NCI-H82 treated with DMSO at 0.1 percent for 48 hours (cell line): ENCODE results near the gene DNMBP.
"Not testable (repeated sequence)": the region's sequence is repeated elsewhere in the genome, so short reads cannot be mapped to it uniquely, and the experiment has no call there.

ENCODE experiments used
- DNase-seq: peaks from one replicate; lab custom pipeline; 2025; ENCODE audit not compliant: unreplicated experiment; lab: John Stamatoyannopoulos, UW

The DNMBP gene

DNA sequence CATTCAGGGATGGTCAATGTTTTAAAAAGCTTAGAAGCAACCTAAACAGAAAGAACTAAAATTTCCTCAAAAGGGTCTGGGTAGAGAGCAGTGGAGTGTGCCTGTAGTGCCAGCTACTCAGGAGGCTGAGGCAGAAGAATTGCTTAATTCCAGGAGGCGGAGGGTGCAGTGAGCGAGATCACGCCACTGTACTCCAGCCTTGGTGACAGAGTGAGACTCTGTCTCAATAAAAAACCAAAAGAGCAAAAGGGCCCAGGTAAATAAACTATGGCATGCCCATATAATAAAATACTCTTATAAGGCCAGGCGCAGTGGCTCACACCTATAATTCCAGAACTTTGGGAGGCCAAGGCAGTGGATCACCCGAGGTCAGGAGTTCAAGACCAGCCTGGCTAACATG lies 93.0 kb downstream of the DNMBP start:
- no peak for DNase-seq

DNA sequence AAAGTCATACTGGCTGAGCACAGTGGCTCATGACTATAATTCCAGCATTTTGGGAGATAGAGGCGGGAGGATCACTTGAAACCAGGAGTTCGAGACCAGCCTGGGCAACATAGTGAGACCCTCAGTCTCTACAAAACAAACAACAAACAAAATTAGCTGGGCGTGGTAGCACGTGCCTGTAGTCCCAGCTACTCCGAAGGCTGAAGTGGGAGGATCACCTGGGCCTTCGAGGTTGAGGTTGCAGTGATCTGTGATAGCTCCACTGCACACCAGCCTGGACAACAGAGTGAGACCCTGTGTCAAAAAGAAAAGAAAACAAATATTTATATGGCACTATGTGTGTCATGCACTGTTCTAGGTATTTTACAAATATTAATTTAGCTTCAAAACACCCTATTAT lies 94.3 kb downstream of the DNMBP start:
- DNase-seq = no peak

DNA sequence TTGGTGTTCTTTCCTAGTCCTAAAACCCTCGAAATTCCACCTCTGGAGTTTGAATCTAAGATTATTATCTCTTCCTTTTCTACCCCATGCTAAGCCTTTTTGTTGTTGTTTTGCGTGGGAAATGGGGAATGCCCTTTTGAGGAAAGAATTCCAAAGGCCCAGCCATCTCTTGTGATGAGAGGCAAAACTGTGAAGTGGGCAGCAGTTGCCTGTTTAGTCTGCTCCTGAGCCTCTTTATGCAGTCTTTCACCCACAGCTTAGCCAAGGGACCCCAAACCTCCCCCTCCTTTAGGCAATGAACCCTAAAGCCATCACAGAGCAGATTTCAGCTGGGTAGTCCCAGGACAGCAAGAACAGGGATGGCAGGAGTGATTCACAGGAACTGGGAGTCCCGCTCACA lies 95.5 kb downstream of the DNMBP start:
- no peak for DNase-seq

DNA sequence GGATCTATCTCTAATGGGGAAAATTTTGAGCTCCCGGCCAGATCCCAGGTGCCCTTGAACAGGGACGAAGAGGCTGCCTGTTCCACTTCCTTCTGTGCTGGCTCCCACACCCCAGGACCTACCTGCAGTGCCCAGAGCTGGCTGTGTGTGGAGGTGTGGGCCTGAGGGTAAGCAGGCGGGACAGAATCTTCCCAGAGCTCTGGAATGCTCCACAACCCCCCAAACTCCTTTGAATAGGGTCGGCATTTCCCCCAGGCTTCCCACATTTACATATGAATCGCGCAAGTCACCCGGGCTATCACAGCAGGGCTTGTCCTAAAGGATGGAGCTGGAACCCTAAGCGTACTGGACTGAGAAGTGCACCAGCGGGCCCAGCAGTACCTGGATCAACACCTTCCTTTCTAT lies 95.9 kb downstream of the DNMBP start:
- peak; percentile 13 for DNase-seq

DNA sequence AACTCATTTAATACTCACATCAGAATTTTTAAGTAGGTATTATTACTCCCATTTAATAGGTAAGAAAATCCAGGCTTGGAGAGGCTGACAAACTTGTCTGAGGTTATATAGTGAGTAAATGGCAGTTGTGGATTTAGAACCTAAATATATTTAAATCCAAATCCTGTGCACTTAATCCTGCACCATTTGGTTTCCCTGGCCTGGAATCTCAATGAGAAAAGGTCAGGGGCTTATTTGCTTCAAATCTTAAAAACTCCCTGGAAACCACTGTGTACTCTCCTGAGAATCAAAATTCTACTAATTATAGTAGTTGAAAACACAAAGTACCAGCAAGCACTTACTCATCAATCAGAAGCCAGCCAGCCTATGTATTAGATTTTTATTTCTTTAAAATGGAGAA lies 97.7 kb downstream of the DNMBP start:
- peak; percentile 46 for DNase-seq

DNA sequence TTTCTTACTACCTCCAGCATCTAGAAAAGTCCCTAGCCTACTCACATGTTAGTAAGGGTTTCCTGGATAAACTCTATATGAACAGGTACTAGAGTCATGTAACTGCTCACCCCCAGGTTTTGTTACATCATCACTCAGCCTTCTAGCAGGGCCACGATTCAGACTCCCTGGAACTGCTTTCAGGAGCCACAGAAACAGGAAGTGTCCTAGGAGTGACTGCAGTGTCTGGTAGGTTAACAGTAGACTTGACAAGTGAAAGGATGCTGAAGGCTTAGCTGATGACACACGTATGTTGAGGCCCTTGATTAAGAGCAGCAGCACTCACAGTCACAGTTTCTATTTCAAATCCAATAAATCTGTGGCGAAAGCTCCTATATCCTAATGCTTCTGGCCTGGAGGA lies 101.2 kb downstream of the DNMBP start:
- no peak for DNase-seq

DNA sequence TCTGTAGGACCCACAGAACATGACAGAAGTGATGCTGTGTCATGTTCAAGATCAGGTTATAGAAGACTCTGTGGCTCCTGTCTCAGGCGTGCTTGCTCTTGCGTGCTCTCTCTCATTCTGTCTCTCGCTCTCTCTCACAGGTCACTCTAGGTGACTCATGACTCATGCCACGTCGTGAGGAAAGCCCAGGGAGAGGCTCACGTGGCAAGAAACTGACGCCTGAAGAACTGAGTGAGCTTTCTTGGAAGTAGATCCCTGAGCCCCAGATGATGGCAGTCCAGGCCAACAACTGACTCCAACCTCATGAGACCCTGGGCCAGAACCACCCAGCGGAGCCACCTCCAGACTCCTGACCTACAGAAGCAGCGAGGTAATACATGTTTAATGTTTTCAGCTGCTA lies 103.3 kb downstream of the DNMBP start:
- DNase-seq = no peak

DNA sequence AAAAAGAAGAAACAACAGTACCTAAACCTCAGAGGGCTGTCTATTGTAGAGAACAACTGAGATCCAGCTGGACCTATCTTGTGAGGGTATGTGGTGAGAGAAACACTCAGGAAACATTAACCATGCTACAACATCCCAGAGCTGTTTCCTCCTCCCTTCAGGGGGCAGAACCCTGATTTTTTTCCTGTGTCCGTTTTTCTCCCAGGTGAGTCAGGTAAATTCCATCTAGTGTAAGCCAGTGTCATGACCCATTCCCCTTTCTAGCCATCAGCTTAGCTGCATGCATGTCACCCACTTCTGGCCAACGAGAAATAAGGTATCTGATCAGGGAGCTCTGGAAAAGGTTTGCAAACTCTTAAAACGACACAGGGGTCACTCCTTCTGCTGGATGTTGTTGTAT lies 103.8 kb downstream of the DNMBP start:
- DNase-seq = no peak

DNA sequence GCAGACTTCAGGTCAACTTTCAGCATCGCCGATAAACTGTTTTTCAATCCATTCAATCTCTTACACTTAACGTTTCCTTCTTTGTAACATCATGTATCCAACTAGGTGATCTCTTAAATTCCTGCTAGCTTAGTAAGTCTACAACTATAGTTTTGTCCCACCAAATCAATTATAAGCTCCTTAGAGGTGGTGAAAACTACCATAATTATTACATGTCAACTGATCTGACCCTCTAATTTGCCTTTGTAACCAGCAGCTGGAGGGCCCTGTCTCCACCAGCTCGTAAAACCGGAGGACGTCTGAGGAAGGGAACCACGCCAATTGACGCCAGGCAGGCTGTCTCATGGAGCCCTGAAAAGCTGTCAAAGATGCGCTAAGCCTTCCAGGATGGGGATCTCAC lies 113.9 kb downstream of the DNMBP start:
- no peak for DNase-seq

DNA sequence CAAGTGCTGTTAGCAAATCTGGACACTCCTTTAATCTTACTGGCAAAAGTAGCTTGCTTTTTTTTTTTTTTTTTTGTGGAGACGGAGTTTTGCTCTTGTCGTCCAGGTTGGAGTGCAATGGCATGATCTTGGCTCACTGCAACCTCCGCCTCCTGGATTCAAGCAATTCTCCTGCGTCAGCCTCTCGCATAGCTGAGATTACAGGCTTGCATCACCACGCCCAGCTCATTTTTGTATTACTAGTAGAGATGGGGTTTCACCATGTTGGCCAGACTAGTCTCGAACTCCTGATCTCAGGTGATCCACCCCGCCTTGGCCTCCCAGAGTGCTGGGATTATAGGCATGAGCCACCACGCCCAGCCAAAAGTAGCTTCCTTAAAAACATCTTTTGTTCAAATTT lies 114.7 kb downstream of the DNMBP start:
- DNase-seq = not testable (repeated sequence)

DNA sequence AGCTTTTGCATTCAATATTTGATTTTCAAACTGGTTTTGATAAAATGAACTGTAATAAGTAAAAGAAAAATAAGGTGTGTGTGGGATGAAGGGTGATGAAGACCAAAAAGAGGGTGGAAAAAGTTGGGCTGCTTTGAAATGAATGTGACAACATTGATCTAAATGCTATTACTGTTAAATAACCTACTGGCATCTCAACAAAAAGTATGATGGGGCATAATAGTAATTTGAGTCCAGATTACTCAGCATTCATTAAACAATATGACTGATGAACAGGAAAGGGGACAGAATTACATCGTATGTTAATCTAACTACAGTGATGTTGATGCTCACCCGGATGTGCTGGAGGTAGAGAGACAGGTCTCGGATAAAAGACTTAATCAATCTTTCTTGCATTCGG lies 115.1 kb downstream of the DNMBP start:
- no peak for DNase-seq

DNA sequence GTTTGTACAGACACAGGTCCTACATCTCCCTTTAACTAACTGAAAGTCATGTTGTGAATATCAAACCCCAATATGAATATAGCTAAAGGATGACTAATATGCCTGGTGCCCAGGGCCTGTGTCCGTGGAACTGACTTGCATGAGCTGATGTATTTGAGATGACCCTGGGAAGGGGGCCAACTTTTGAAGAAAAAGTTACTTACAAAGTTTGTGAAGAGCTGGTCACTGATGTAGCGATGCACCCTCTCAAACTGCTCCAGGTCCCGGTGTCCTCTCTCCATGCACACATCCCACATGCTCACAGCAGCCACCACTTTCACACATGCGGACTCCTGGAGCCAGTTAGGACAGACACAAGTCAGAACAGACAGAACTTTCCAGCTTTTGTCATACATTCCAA lies 121.1 kb downstream of the DNMBP start:
- DNase-seq = no peak

DNA sequence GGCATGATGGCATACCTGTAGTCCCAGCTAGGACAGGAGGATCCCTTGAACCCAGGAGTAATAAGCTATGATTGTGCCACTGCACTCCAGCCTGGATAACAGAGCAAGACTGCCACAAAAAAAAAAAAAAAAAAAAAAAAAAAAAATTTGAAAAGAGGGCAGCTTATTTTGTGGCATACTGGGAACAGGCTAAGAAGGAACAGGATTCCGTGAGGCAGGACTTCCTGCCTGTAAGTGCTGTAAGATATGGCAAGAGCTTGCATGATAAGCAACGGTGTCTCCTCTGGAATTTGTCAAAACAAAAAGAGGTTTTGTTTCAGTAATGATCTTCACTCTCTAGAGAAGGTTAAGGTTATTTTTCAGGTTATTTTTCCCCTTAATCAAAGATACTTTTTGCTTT lies 126.2 kb downstream of the DNMBP start:
- DNase-seq = no peak

DNA sequence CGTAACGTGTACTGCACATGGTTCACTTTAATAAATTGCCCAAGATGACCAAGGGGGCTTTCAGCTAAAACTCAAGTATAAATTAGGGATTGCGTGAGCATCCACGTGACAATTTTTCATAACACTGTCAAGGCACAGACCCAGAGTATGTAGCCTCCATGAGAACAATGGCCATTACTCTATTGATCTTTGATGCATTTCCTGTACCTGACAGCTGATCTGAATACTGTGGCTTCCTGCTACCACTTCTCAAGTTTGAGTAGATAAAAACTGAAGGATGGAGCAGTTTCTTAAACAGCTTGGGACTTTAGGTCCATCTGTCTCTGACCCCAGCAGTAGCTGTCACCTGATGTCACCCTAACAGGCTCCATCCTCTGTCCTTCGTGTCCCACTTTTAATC lies 128.4 kb downstream of the DNMBP start:
- DNase-seq = no peak

DNA sequence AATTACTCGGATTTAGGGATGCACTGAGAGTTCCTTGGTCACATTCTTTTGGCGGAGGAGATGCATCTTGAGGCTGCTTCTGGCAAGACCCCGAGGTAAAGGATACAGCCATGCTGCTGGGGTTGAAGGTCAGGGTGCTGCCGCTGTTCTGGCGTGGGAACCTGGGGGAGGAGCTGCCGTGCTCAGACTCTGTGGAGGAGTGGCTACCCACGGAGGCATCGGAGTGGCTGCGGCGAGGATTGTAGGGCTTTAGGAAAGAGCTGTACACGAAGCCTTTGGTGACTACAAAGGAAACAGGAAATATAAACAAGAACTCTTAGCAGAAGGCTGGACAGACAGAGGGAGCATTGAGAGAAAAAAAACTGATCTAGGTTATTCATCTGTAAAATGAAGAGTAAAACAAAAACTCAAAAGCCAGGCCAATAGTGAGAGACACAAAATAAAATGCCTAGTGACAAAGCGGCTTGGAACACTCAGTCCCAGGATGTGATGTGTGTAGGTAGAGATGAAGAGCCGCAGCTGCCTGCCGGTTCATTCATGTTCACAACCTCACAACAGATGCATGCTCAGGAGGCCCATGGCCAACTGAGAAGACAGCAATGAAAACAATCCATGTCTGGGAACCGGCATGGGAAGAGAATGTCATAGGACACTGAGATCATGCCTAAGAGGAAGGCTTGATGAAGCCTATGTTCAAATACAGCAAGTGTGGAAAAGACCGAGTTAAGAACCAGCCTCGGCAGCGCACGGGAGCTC lies 129.5 kb downstream of the DNMBP start:
- DNase-seq = no peak

DNA sequence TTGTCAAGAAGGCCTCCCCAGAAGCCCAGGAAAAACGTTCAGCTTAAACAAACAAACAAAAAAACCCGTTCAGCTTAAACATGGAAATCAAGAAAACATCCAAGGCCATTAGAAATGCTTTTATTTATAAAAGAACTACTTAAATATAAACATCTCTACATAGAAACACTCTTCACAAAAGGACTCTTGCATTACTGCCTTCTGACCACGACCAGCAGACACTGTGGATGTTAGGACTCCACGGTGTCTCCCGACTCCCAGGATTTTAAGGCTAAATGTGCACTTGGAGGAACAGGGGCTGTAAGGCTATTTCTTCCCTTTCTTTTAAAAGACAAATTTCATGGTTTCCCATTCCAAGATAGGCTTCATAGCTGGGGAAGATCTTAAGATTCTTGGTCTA lies 134.3 kb downstream of the DNMBP start:
- no peak for DNase-seq

DNA sequence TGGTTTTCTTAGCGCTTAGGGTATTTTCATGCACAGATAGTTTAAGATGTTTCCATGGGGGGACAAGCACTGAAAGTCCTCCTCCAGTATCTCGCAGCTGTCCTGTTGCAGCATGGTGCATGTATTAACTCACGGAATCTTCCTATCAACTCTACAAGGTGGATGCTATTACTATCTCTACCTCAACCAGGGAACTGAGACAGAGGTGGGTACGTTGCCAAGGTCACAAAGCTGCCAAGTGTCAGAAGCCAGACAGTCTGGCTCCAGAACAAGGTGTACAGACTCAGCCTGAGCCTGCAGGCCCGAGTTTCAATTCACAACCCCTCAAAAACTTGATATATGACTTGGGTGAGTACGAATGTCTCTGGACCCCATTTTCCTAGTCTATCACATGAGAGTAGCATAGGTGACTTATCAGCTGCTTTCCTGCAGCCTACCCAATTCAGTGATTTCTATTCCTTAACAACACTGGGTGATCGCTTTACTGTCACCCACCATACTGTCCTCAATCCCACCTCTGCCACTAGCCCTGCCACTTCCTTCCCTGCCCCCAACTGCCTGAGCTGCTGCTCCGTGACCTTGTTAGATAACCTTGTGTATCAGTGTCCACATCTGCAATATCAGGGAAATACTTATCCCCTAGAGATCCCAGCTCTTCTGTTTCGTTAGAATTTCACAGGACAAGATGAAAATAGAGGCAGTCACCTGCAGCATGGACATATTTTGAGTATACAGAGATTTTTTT lies 135.2 kb downstream of the DNMBP start:
- no peak for DNase-seq

DNA sequence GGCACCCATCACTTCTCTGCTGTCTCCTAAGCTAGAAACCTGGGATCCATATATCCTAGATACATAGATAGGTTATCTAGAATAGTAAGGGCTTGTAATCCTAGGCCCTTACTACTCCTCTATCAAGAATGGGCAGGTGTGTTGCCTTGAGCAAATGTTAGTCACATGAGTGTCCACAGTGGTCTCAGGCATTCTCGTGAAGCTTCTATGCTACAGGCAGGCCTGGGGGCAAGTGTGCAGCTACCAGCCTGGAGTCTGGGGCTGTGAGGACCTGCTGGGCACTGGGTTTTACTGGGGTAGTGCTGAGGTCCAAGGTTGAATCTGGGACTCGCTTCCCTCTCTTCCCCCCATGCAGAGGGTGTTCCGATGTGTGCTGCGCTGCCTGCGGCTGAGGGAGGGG lies 135.9 kb downstream of the DNMBP start:
- no peak for DNase-seq

DNA sequence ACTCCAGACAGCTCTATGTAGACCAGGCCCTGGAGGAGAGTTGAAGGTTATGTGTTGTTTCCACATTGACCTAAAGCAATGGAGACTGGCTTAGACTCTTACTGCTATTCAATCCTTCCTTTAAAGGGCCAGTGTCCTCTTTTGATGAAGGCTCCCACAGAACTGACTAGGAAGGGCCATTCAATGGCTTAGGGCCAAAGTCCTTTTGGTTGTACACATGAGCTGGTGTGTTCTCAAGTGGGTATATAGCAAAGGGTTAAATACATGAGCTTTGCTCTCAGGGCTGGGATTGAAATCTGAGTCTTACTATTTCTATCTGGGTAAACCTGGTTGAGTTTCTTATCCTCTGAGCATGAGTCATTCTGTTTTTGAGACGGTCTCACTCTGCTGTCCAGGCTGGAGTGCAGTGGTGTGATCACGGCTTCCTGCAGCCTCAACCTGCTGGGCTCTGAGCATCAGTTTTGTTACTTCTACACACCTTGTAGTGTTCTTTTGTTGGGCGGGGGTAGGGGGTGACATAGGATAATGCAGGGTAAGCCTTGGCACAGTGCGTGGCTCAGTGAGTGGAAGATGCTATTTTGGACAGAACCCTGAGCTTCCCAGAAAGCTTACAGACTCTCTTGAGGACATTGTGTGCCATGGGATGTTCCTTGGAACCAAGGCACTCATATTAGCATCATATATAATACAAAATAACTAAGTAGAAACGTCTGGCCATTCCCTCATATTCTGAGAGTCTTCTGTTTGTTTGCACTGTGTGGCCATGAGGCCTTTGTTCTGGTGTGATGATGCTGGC lies 137.2 kb downstream of the DNMBP start:
- no peak for DNase-seq

DNA sequence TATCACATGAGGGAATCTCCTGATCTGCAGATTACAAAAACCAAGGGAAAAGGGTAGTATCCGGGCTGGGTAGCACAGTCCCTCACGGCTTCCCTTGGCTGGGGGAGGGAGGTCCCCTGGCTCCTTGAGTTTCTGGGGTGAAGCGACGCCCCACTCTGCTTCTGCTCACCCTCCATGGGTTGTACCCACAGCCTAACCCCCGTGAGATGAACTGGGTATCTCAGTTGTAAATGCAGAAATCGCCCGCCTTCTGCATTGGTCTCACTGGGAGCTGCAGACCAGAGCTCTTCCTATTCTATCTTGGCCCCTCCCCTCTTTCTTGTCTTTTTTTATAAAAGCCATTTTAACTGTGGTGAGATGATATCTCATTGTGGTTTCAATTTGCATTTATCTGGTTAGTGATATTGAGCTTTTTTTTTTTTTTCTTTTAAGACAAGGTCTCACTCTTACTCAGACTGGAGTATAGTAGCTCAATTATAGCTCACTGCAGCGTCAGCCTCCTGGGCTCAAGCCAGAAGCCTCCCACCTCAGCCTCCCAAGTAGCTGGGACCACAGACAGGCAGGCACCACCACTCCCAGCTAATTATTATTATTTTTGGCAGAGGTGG lies 139.5 kb downstream of the DNMBP start:
- DNase-seq = no peak

DNA sequence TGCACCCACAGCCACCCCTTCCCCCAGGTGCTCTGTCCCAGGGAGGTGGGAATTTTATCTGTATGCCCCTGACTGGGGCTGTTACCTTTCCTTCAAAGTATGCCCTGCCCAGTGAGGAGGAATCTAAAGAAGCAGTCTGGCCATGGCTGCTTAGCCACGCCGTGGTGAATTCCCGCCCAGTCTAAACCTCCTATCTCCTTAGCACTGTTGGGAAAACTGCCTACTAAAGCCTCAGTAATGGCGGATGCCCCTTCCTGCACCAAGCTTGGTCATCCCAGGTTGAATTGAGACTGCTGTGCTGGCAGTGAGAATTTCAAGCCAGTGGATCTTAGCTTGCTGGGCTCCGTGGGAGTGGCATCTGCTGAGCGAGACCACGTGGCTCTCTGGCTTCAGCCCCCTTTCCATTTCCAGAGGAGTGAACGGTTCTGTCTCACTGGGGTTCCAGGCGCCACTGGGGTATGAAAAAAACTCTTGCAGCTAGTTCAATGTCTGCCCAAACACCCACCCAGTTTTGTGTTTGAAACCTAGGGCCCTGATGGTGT lies 140.1 kb downstream of the DNMBP start:
- DNase-seq = no peak
